ENCODE measurements around the gene PABPN1L. TPM values are rescaled to one million over a fixed set of nuclear protein-coding genes. Genes with fewer than 3 reads are reported as not detected.

The PABPN1L gene
- total RNA-seq, 2 donors from 2014 or later = not detected

DNA sequence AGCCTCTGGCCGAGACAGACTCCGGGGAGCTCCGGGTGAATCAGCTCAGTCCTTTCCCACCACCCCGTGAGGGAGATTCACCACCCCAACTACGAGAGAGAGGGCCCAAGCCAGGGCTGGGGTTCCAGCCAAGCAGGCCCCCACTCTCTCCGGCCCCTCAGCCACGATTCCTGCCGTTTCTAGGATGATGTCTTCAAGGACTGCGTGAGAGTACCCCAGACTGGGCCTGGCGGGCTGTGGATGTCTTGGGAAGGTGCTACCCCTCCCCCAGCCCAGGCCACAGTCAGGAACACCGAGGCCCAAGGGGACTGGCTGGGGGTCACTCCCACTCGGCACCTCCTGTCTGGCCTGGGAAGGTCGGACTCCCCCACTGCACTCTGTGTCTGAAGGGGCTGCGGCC, 21.6 kb upstream of the PABPN1L start:
- DNase-seq = no peak
- Histone ChIP-seq H3K9ac (ENCODE audit: low read depth in 2 of 2, low read length in 2 of 2) (no peak overlapping the region), H3K27ac (no peak overlapping the region), H3K4me1 (no peaks in the 10 kb centered on the region), H3K9me3 (no peaks in the 10 kb centered on the region), H3K27me3 (no peaks in the 10 kb centered on the region), H3K36me3 (no peaks in the 10 kb centered on the region), H3K4me3 (no peak overlapping the region)
- intact Hi-C loops (cut with DNase I) = no loop called here
- TF ChIP-seq, protein P1, sequence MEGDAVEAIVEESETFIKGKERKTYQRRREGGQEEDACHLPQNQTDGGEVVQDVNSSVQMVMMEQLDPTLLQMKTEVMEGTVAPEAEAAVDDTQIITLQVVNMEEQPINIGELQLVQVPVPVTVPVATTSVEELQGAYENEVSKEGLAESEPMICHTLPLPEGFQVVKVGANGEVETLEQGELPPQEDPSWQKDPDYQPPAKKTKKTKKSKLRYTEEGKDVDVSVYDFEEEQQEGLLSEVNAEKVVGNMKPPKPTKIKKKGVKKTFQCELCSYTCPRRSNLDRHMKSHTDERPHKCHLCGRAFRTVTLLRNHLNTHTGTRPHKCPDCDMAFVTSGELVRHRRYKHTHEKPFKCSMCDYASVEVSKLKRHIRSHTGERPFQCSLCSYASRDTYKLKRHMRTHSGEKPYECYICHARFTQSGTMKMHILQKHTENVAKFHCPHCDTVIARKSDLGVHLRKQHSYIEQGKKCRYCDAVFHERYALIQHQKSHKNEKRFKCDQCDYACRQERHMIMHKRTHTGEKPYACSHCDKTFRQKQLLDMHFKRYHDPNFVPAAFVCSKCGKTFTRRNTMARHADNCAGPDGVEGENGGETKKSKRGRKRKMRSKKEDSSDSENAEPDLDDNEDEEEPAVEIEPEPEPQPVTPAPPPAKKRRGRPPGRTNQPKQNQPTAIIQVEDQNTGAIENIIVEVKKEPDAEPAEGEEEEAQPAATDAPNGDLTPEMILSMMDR (IDR thresholded peaks at IDR 0.05) = no peak

- Histone ChIP-seq H3K27ac (peak overlapping the region; percentile 6), H3K36me3 (no peaks in the 10 kb centered on the region), H3K9ac (ENCODE audit: low read depth in 2 of 2, low read length in 2 of 2) (no peak overlapping the region), H3K9me3 (no peaks in the 10 kb centered on the region), H3K27me3 (no peaks in the 10 kb centered on the region), H3K4me3 (no peak overlapping the region), H3K4me1 (no peaks in the 10 kb centered on the region)
- peak; percentile 60 for DNase-seq
- intact Hi-C loops (cut with DNase I) = no loop called here
- TF ChIP-seq, protein P1 (IDR thresholded peaks at IDR 0.05) = no peak
Measured at GRCh38 chr16:88886845-88887521, 20.5 kb upstream of the PABPN1L start.

DNA sequence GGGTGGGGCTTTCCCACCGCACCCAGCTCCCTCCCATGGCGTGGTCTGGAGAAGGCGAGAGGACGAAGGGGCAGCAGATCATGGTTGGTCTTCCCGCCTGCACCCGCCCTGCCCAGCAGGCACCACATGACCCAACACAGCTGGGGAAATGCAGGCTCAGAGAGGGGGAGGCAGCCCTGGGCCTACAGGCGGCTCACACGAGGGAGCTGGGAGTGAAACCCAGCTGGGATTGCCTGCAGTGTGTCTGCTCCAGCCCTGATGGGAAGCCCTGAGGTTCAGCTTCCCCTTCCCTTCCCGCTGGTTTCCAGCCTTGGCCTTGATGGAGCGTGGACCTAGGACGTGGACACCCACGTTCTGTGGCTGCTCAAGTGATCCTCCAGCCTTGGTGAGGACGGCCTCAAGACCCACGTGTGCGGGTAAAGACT, 20.0 kb upstream of the PABPN1L start:
- Histone ChIP-seq H3K4me1 (no peaks in the 10 kb centered on the region), H3K4me3 (no peak overlapping the region), H3K27ac (peak overlapping the region; percentile 6), H3K36me3 (no peaks in the 10 kb centered on the region), H3K9ac (ENCODE audit: low read depth in 2 of 2, low read length in 2 of 2) (no peak overlapping the region), H3K27me3 (peaks cover 2% of the 10 kb centered on the region), H3K9me3 (no peaks in the 10 kb centered on the region)
- intact Hi-C loops (cut with DNase I) = no loop called here
- no peak for DNase-seq
- TF ChIP-seq, protein P1 (IDR thresholded peaks at IDR 0.05) = no peak

DNA sequence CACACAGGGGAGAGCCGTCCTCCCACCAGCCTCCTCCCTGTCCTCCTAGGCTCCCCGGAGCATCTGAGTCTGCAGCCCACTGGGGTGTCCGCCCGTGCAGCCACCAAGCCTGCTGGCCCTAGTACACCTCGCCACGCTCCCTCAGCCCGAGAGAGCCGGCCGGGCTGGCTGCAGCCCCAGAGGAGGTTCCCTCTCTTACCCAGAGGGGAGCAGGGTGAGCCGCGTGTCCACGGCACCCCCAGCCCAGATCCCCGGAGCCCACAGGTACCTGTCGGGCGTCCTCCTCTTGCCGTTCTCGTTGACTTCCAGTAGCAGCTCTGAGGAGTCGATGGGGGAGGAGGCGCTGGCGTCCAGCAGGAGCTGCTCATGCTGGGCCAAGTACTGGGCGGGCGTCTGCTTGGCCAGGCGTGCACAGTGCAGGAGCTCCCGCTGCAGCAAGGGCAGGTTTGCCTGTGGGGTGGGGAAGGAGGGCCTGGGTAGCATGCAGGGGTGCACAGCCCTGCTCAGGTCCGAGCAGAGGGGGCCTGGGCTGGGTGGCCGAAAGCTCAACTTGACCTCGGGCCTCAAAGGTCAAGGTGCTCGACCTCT, 19.3 kb upstream of the PABPN1L start:
- Histone ChIP-seq H3K36me3 (no peaks in the 10 kb centered on the region), H3K27ac (no peak overlapping the region), H3K9me3 (no peaks in the 10 kb centered on the region), H3K4me3 (no peak overlapping the region), H3K4me1 (no peaks in the 10 kb centered on the region), H3K27me3 (peaks cover 5% of the 10 kb centered on the region), H3K9ac (ENCODE audit: low read depth in 2 of 2, low read length in 2 of 2) (no peak overlapping the region)
- TF ChIP-seq, protein P1 (IDR thresholded peaks at IDR 0.05) = no peak
- intact Hi-C loops (cut with DNase I) = no loop called here
- no peak for DNase-seq

- intact Hi-C loops (cut with DNase I) = no loop called here
- Histone ChIP-seq H3K9ac (ENCODE audit: low read depth in 2 of 2, low read length in 2 of 2) (no peak overlapping the region), H3K27me3 (peaks cover 5% of the 10 kb centered on the region), H3K36me3 (no peaks in the 10 kb centered on the region), H3K9me3 (no peaks in the 10 kb centered on the region), H3K27ac (no peak overlapping the region), H3K4me3 (no peak overlapping the region), H3K4me1 (no peaks in the 10 kb centered on the region)
- TF ChIP-seq, protein P1 (IDR thresholded peaks at IDR 0.05) = no peak
- no peak for DNase-seq
Measured at GRCh38 chr16:88884569-88885271, 18.3 kb upstream of the PABPN1L start.

Measured in colonic mucosa (tissue), 4 donors.